HCT116 (cell line): ENCODE results near the gene RBM44. TPM values are rescaled to one million over a fixed set of nuclear protein-coding genes. Genes with fewer than 3 reads are reported as not detected.

Source experiments
- ATAC-seq: fragments of 200-7000 bp; cut with Tn5 transposase; 2 replicates; pipeline ENCODE4 v1.9.1; 2020; ENCODE audit warnings: mild to moderate bottlenecking, moderate library complexity
- BruUV-seq: library from RNA; stranded (reverse); fragments of 400-500 nt; replicated peaks from 2 replicates; lab custom pipeline; 2021; lab: Mats Ljungman, UMichigan
- CTCF ChIA-PET: fragments of 300-600 bp; sonication (Branson Sonifier 250); formaldehyde crosslinking; loops from one replicate; lab custom pipeline; 2021; ENCODE audit warnings: antibody characterized with exemption; lab: Charles Lee
- POLR2A ChIA-PET: fragments of 300-600, 350-600 bp; sonication (Branson Sonifier 250); formaldehyde crosslinking; loops from one replicate; lab custom pipeline; 2021; ENCODE audit warnings: antibody characterized with exemption; lab: Charles Lee
- RAD21 ChIA-PET, 2 experiments: fragments of 300-600 bp; sonication (Branson Sonifier 250); formaldehyde crosslinking; loops; one replicate each; lab custom pipeline; 2023; ENCODE audit warnings: low total read pairs in 2 of 2; ENCODE audit not compliant: uncharacterized antibody in 2 of 2, unreplicated experiment in 2 of 2, low non-redundant PET in 1 of 2; lab: Charles Lee
- DNase-seq: peaks from one replicate; pipeline ENCODE4 v3.0.0-alpha.2; 2010; ENCODE audit warnings: low read depth, low spot score
- H2AFZ ChIP-seq: fragments of 200-600 bp; shearing (Covaris generic), sonication (generic); 2 replicates; pipeline ENCODE4 v1.6.1; 2017; ENCODE audit warnings: low read depth, mixed run types, mixed read lengths, antibody characterized with exemption, low read length; ENCODE audit not compliant: poor library complexity, severe bottlenecking
- H3K27ac ChIP-seq: 2 replicates; pipeline ENCODE4 v1.5.1; 2012; ENCODE audit warnings: low read depth, low read length
- H3K27me3 ChIP-seq: fragments of 200-600 bp; sonication (generic); 2 replicates; pipeline ENCODE4 v1.6.1; 2016; ENCODE audit warnings: mixed run types, low read length, mixed read lengths; ENCODE audit not compliant: insufficient read depth
- H3K36me3 ChIP-seq, 2 experiments: fragments of 200-500 bp in 1 of 2; fragments of 200-600 bp in 1 of 2; sonication (Bioruptor generic) in 1 of 2; sonication (generic) in 1 of 2; 2 replicates each; pipeline versions ENCODE4 v1.5.1 to v1.6.1; 2014 to 2016; ENCODE audit warnings: low read length in 2 of 2, inconsistent platforms in 1 of 2, mixed read lengths in 1 of 2, mixed run types in 1 of 2; ENCODE audit not compliant: insufficient read depth in 2 of 2, control insufficient read depth in 1 of 2
- H3K4me1 ChIP-seq, 2 experiments: fragments of 200-600 bp in 1 of 2; sonication (generic) in 1 of 2; 2 replicates each; pipeline versions ENCODE4 v1.5.1 to v1.6.1; 2012 to 2017; ENCODE audit warnings: low read length in 2 of 2, inconsistent platforms in 1 of 2, mild to moderate bottlenecking in 1 of 2, mixed read lengths in 1 of 2, mixed run types in 1 of 2, moderate library complexity in 1 of 2; ENCODE audit not compliant: insufficient read depth in 2 of 2, control insufficient read depth in 1 of 2
- H3K4me2 ChIP-seq: fragments of 200-600 bp; sonication (generic); 2 replicates; pipeline ENCODE4 v1.6.1; 2017; ENCODE audit warnings: mixed run types, low read length, mixed read lengths
- H3K4me3 ChIP-seq, 2 experiments: fragments of 200-600 bp in 1 of 2; sonication (generic) in 1 of 2; replicated peaks in 1 of 2; 2 replicates each; pipeline ENCODE4 v1.5.1; 2011 to 2016; ENCODE audit warnings: low read length in 2 of 2, control low read depth in 1 of 2, low read depth in 1 of 2, mild to moderate bottlenecking in 1 of 2, mixed read lengths in 1 of 2, mixed run types in 1 of 2
- H3K79me2 ChIP-seq: fragments of 200-600 bp; sonication (generic); 2 replicates; pipeline ENCODE4 v1.6.1; 2017; ENCODE audit warnings: mild to moderate bottlenecking, mixed run types, low read length, moderate library complexity, mixed read lengths; ENCODE audit not compliant: insufficient read depth
- H3K9ac ChIP-seq: fragments of 200-600 bp; sonication (generic); 2 replicates; pipeline ENCODE4 v1.6.1; 2016; ENCODE audit warnings: low read length, mixed read lengths
- H3K9me2 ChIP-seq: fragments of 200-600 bp; sonication (generic), shearing (Covaris generic); 2 replicates; pipeline ENCODE4 v1.6.1; 2017; ENCODE audit warnings: mixed run types, mild to moderate bottlenecking, moderate library complexity; ENCODE audit not compliant: insufficient read depth
- H3K9me3 ChIP-seq, 2 experiments: fragments of 200-500 bp in 1 of 2; fragments of 200-600 bp in 1 of 2; sonication (Bioruptor generic) in 1 of 2; sonication (generic) in 1 of 2; 2 replicates each; pipeline ENCODE4 v1.6.1; 2014 to 2017; ENCODE audit warnings: low read length in 2 of 2, mixed read lengths in 2 of 2, inconsistent platforms in 1 of 2, low read depth in 1 of 2, mild to moderate bottlenecking in 1 of 2, mixed run types in 1 of 2, moderate library complexity in 1 of 2; ENCODE audit not compliant: control insufficient read depth in 1 of 2, insufficient read depth in 1 of 2
- H4K20me1 ChIP-seq: fragments of 200-600 bp; sonication (generic), shearing (Covaris generic); 2 replicates; pipeline ENCODE4 v1.6.1; 2017; ENCODE audit warnings: mixed run types, mild to moderate bottlenecking, moderate library complexity; ENCODE audit not compliant: insufficient read depth
- CBX3 ChIP-seq: IDR thresholded peaks from 2 replicates; pipeline ENCODE4 v1.6.1; 2012; ENCODE audit warnings: low read depth
- EZH2 ChIP-seq: fragments of 200-600 bp; sonication (generic); IDR thresholded peaks from 2 replicates; pipeline ENCODE4 v1.6.1; 2017; ENCODE audit warnings: antibody characterized with exemption, mixed run types
- POLR2AphosphoS5 ChIP-seq: IDR thresholded peaks from 2 replicates; pipeline ENCODE4 v1.6.1; 2011; ENCODE audit warnings: mild to moderate bottlenecking, low read depth, low read length, moderate library complexity
- RAD21 ChIP-seq: IDR thresholded peaks from 2 replicates; pipeline ENCODE4 v1.6.1; 2012; ENCODE audit warnings: low read depth, mild to moderate bottlenecking
- SP1 ChIP-seq: IDR thresholded peaks from 2 replicates; pipeline ENCODE4 v1.6.1; 2012; ENCODE audit warnings: low read depth
- YY1 ChIP-seq: IDR thresholded peaks from 2 replicates; pipeline ENCODE4 v1.6.1; 2011; ENCODE audit warnings: low read length, low read depth, moderate library complexity, mild to moderate bottlenecking; ENCODE audit not compliant: insufficient replicate concordance; ENCODE audit errors: extremely low read depth
- ZNF274 ChIP-seq: fragments of 200-500 bp; sonication (Bioruptor generic); IDR thresholded peaks from 2 replicates; pipeline ENCODE4 v1.6.1; 2014; ENCODE audit warnings: mild to moderate bottlenecking, low read depth, low read length, inconsistent platforms
- intact Hi-C: fragments of 100-400 bp; cut with micrococcal nuclease; formaldehyde crosslinking; loops from 2 replicates; pipeline ENCODE4 v1.10.0; 2022
- total RNA-seq: library from RNA; stranded (reverse); gene quantifications from one replicate; pipeline ENCODE4 v1.2.1, GENCODE V29; 2021; ENCODE audit not compliant: unreplicated experiment
- TF ChIP-seq, protein P1 (sequence below), 3 experiments: fragments of 200-600 bp in 1 of 3; sonication (generic) in 1 of 3; IDR thresholded peaks in 2 of 3; conservative IDR thresholded peaks in 1 of 3; 2 replicates each; pipeline ENCODE4 v1.5.1; 2012 to 2017; ENCODE audit warnings: low read depth in 2 of 3, low read length in 2 of 3, antibody characterized with exemption in 1 of 3, borderline replicate concordance in 1 of 3, control low read depth in 1 of 3, mild to moderate bottlenecking in 1 of 3, mixed read lengths in 1 of 3, mixed run types in 1 of 3, moderate library complexity in 1 of 3; ENCODE audit not compliant: insufficient read depth in 1 of 3
- TF ChIP-seq, protein P2 (sequence below): IDR thresholded peaks from 2 replicates; pipeline ENCODE4 v1.6.1; 2012

The RBM44 gene
- total RNA-seq, 1 experiment from 2014 or later, result 0.54 TPM

DNA sequence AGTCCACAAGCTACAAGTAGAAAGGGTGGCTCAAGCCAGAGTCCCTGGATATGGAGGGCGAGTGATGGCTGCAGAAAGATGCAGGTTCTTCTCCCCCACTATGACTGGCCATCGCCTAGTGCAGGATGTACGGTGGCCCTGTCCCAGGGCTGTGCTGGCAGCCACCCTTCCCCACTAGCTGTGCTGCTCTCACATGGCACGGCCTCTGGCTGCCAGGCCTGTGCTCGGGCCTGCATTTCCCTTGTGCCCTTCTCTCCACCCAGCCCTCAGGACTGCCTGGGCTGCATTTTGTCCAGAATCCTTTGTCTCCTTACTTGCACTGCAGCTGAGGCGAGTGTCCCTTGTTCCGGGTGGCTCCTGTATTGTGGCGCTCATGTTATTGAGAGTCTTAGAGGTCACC, 59.2 kb downstream of the RBM44 start:
- RAD21 ChIA-PET, result interaction anchor here (0.8 to 1.0 kb wide), 5 partner anchors 65 to 409 kb away, joined by 3 to 5 read pairs (median 3); no protein-coding TSS in a partner anchor

DNA sequence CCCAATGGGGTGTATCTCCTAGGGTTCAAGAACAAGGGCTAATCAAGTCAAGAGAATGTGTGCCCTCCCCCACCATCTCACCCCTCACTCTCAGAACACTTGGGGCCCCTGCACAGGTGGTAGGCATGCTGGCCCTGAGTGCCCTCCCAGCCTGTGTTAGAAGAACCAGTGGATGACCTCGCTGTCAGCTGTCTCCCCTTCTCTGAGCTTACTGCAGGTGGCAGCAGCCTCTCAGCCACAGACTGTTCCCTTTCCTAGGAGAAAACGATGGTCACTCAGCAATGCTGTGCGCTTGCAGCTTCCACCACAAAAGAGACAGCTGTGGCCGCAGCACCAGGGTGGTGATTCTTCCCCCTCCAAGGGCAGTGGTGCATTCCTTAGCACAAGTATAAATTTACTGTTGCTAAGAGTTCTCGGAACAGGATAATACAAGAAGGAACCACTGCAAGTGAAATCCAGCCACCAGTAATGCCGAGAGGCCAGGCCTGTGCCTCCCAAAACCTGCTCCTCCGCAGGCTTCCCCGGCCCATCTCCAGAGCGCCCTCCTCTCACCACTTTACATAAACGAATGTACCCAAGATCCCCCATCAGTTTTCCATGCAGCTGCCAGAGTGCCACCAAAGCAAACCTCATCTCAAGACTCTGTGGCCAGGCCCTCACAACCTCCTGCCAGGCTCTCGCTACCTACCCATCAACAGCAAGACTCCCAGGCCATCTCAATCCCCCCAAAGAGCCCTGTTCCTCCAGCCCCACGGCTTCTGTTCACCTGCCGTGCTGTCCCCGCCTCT, 59.9 kb downstream of the RBM44 start:
- H4K20me1 ChIP-seq, result no peaks in the 10 kb centered on the region
- BruUV-seq, result no TSS peak
- H3K4me1 ChIP-seq, result peaks cover 30 to 48% of the 10 kb centered on the region in 2 experiments
- H3K9ac ChIP-seq, result peak overlapping the region; percentile 65
- no peaks in the 10 kb centered on the region for H3K27me3 ChIP-seq
- DNase-seq, result no peak
- intact Hi-C loops, result loop anchor here (1.0 to 2.0 kb wide), 4 partner anchors 157 to 398 kb away; no protein-coding TSS in a partner anchor
- peaks cover 25% of the 10 kb centered on the region for H3K79me2 ChIP-seq
- no peaks in the 10 kb centered on the region for H3K9me2 ChIP-seq
- H3K36me3 ChIP-seq, result no peaks in the 10 kb centered on the region
- CTCF ChIA-PET, result interaction anchor here (0.9 to 1.4 kb wide), 8 partner anchors 9 to 406 kb away, joined by 3 to 17 read pairs (median 6); no protein-coding TSS in a partner anchor
- H3K4me3 ChIP-seq, result peak overlapping the region; percentile 53 to 71
- POLR2A ChIA-PET, result no interaction called here
- peak overlapping the region; percentile 83 for H2AFZ ChIP-seq
- H3K27ac ChIP-seq, result peak overlapping the region; percentile 90
- RAD21 ChIA-PET, result interaction anchor here (0.7 to 1.0 kb wide), 6 partner anchors 65 to 409 kb away, joined by 3 to 5 read pairs (median 3); no protein-coding TSS in a partner anchor
- TF ChIP-seq EZH2, result no peak
- 0 out of 2 replicates have a peak, but pooled peaks have one; percentile 19 for TF ChIP-seq POLR2AphosphoS5
- no peak for TF ChIP-seq CBX3
- TF ChIP-seq, protein P1, sequence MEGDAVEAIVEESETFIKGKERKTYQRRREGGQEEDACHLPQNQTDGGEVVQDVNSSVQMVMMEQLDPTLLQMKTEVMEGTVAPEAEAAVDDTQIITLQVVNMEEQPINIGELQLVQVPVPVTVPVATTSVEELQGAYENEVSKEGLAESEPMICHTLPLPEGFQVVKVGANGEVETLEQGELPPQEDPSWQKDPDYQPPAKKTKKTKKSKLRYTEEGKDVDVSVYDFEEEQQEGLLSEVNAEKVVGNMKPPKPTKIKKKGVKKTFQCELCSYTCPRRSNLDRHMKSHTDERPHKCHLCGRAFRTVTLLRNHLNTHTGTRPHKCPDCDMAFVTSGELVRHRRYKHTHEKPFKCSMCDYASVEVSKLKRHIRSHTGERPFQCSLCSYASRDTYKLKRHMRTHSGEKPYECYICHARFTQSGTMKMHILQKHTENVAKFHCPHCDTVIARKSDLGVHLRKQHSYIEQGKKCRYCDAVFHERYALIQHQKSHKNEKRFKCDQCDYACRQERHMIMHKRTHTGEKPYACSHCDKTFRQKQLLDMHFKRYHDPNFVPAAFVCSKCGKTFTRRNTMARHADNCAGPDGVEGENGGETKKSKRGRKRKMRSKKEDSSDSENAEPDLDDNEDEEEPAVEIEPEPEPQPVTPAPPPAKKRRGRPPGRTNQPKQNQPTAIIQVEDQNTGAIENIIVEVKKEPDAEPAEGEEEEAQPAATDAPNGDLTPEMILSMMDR (IDR thresholded peaks at IDR 0.05 in 2 of 3, conservative IDR thresholded peaks at IDR 0.05 in 1 of 3; ENCODE audit: borderline replicate concordance in 1 of 3, insufficient read depth in 1 of 3, low read depth in 2 of 3, low read length in 2 of 3), result peak in 2 of 3 experiments; percentile 90; a peak in 4 of 6 replicates
- no peak for TF ChIP-seq SP1
- TF ChIP-seq, protein P2, sequence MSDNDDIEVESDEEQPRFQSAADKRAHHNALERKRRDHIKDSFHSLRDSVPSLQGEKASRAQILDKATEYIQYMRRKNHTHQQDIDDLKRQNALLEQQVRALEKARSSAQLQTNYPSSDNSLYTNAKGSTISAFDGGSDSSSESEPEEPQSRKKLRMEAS, result no peak
- peak; percentile 40 for TF ChIP-seq YY1
- H3K9me3 ChIP-seq, result no peaks in the 10 kb centered on the region
- ATAC-seq, result peak; percentile 86
- H3K4me2 ChIP-seq, result peak overlapping the region; percentile 93

More for the DNA sequence above, 59.2 kb downstream of the RBM44 start:
- DNase-seq (no peak), ATAC-seq (no peak)
- Histone ChIP-seq H4K20me1 (no peaks in the 10 kb centered on the region), H3K9me3 (no peaks in the 10 kb centered on the region), H3K4me2 (no peak overlapping the region), H3K9ac (no peak overlapping the region), H3K79me2 (peaks cover 18% of the 10 kb centered on the region), H3K4me1 (peaks cover 23 to 41% of the 10 kb centered on the region in 2 experiments), H3K27me3 (no peaks in the 10 kb centered on the region), H3K36me3 (no peaks in the 10 kb centered on the region), H3K27ac (no peak overlapping the region), H2AFZ (no peak overlapping the region), H3K4me3 (no peak overlapping the region), H3K9me2 (no peaks in the 10 kb centered on the region)
- ChIA-PET CTCF (interaction anchor here (0.9 to 1.4 kb wide), 8 partner anchors 9 to 406 kb away, joined by 3 to 17 read pairs (median 6); no protein-coding TSS in a partner anchor), POLR2A (no interaction called here)
- intact Hi-C loops, result loop anchor here (1.0 to 2.0 kb wide), 4 partner anchors 158 to 399 kb away; no protein-coding TSS in a partner anchor
- BruUV-seq, result no TSS peak
- TF ChIP-seq SP1 (no peak), ZNF274 (no peak), RAD21 (no peak)
